Peyer's patch (tissue), 4 donors: ENCODE data around the gene FZR1. TPM values are rescaled to one million over a fixed set of nuclear protein-coding genes. Genes with fewer than 3 reads are reported as not detected.

ENCODE experiments used
- DNase-seq, 3 donors: peaks; one replicate each; pipeline ENCODE4 v3.0.0-alpha.2; 2017 to 2019
- H3K27ac ChIP-seq, 4 donors: fragments of 200-600 bp; sonication (generic); one replicate each; pipeline ENCODE4 v1.5.1; 2016 to 2019
- H3K27me3 ChIP-seq, 2 donors: fragments of 200-600 bp; sonication (generic); one replicate each; pipeline ENCODE4 v1.5.1; 2019
- H3K36me3 ChIP-seq, 3 donors: fragments of 200-600 bp; sonication (generic); one replicate each; pipeline ENCODE4 v1.5.1; 2016 to 2019
- H3K4me1 ChIP-seq, 4 donors: fragments of 200-600 bp; sonication (generic); one replicate each; pipeline ENCODE4 v1.5.1; 2016 to 2019
- H3K4me3 ChIP-seq, 4 donors: fragments of 200-600 bp; sonication (generic); 1 replicate in 3 of 4; 2 replicates in 1 of 4; pipeline ENCODE4 v1.5.1; 2016 to 2019; ENCODE audit warnings: mild to moderate bottlenecking in 1 of 4
- H3K9me3 ChIP-seq, 4 donors: fragments of 200-600 bp; sonication (generic); one replicate each; pipeline ENCODE4 v1.5.1; 2016 to 2019; ENCODE audit warnings: mild to moderate bottlenecking in 1 of 4
- POLR2A ChIP-seq, 2 donors: fragments of 450-650 bp; IDR thresholded peaks; one replicate each; pipeline ENCODE4 v1.5.1; 2017; ENCODE audit warnings: antibody characterized with exemption in 2 of 2, mild to moderate bottlenecking in 2 of 2, moderate library complexity in 2 of 2
- total RNA-seq, 4 donors: library from RNA; depleted of rRNA; stranded (reverse); fragments of >200 nt; gene quantifications; one replicate each; pipeline ENCODE4 v1.1.0, GENCODE V29; 2016
- TF ChIP-seq, protein P1 (sequence below), 6 experiments: fragments of 450-650 bp in 4 of 6; fragments of 200-600 bp in 2 of 6; sonication (generic) in 1 of 6; IDR thresholded peaks; one replicate each; pipeline ENCODE4 v1.5.1; 2017 to 2019; ENCODE audit warnings: antibody characterized with exemption in 6 of 6, mild to moderate bottlenecking in 3 of 6, moderate library complexity in 1 of 6

FZR1 gene
- total RNA-seq, 4 donors from 2014 or later, result 24.8 to 75.1 (median 38.7) TPM

- TF ChIP-seq, protein P1, sequence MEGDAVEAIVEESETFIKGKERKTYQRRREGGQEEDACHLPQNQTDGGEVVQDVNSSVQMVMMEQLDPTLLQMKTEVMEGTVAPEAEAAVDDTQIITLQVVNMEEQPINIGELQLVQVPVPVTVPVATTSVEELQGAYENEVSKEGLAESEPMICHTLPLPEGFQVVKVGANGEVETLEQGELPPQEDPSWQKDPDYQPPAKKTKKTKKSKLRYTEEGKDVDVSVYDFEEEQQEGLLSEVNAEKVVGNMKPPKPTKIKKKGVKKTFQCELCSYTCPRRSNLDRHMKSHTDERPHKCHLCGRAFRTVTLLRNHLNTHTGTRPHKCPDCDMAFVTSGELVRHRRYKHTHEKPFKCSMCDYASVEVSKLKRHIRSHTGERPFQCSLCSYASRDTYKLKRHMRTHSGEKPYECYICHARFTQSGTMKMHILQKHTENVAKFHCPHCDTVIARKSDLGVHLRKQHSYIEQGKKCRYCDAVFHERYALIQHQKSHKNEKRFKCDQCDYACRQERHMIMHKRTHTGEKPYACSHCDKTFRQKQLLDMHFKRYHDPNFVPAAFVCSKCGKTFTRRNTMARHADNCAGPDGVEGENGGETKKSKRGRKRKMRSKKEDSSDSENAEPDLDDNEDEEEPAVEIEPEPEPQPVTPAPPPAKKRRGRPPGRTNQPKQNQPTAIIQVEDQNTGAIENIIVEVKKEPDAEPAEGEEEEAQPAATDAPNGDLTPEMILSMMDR (IDR thresholded peaks at IDR 0.05), result no peak
- no peak for TF ChIP-seq POLR2A (IDR thresholded peaks at IDR 0.05)
- no peak overlapping the region for H3K27ac ChIP-seq
- no peak for DNase-seq
- H3K4me3 ChIP-seq, result no peak overlapping the region
- peaks cover 0 to 59% (median 0%) of the 10 kb centered on the region in 3 donors for H3K36me3 ChIP-seq
- no peaks in the 10 kb centered on the region for H3K9me3 ChIP-seq
- no peaks in the 10 kb centered on the region for H3K4me1 ChIP-seq
- no peaks in the 10 kb centered on the region for H3K27me3 ChIP-seq
Observed at GRCh38 chr19:3535235-3535535, 29.1 kb downstream of the FZR1 start.

DNA sequence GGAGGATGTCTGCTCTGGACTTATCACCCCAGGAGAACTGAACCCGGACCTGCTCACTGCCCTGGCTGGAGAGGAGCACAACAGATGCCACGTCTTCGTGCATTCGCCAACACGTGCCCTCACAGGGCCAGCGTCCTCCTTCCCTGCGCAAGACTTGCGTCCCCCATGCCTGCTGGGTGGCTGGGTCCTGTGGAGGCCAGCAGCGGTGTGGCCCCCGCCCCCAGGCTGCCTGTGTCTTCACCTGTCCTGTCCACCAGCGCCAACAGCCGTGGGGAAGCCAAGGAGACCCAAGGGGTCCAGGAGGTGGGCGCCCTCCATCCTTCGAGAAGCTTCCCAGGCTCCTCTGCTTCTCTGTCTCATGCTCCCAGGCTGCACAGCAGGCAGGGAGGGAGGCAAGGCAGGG lies 29.5 kb downstream of the FZR1 start:
- no peak overlapping the region for H3K4me3 ChIP-seq
- peaks cover 0 to 58% (median 0%) of the 10 kb centered on the region in 3 donors for H3K36me3 ChIP-seq
- no peak overlapping the region for H3K27ac ChIP-seq

GRCh38 chr19:3535981-3536380 lies 29.9 kb downstream of the FZR1 start:
- no peak for TF ChIP-seq POLR2A (IDR thresholded peaks at IDR 0.05)
- TF ChIP-seq, protein P1 (IDR thresholded peaks at IDR 0.05), result no peak
- no peak for DNase-seq
- Histone ChIP-seq H3K9me3 (no peaks in the 10 kb centered on the region), H3K4me1 (no peaks in the 10 kb centered on the region), H3K4me3 (no peak overlapping the region), H3K27ac (no peak overlapping the region), H3K36me3 (peaks cover 0 to 54% (median 0%) of the 10 kb centered on the region in 3 donors), H3K27me3 (no peaks in the 10 kb centered on the region)

More for the DNA sequence above, 29.5 kb downstream of the FZR1 start:
- Histone ChIP-seq H3K9me3 (no peaks in the 10 kb centered on the region), H3K27me3 (no peaks in the 10 kb centered on the region), H3K4me1 (no peaks in the 10 kb centered on the region)
- DNase-seq, result no peak
- TF ChIP-seq, protein P1 (IDR thresholded peaks at IDR 0.05), result no peak
- no peak for TF ChIP-seq POLR2A (IDR thresholded peaks at IDR 0.05)

DNA sequence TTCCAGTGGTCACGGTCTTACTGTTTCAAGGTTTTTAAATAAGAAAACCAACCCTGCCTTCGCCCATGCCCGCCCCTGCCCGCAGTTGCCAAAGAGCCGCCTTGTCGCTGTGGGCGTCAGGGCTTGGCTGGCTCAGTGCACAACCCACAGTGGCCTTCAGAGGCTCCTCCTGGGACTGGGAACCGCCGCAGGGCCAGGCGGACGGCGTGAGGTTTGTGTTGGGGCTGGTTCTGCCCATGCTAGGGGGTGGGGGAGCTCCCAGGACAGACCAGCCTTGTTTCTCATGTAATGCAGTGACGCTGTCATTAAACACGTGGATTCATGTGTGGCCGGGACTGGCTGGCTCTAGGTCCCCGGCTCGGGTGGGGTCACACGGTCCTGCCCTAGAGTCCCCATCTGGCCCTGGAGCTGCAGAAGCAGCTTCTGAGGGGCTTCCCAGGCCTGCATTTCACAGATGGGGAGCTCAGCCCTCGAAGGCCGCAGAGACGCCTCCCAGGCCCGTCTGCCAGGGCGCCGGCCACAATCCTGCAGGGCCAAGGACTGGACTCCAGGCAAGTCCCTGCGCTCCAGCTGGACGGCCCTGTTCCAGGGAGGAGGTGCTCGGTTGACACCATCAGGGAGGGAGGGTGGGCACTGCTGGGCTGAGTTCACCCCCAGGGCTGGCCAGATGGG lies 30.5 kb downstream of the FZR1 start:
- no peaks in the 10 kb centered on the region for H3K4me1 ChIP-seq
- H3K27ac ChIP-seq, result no peak overlapping the region
- DNase-seq, result no peak
- peaks cover 0 to 48% (median 0%) of the 10 kb centered on the region in 3 donors for H3K36me3 ChIP-seq
- no peaks in the 10 kb centered on the region for H3K9me3 ChIP-seq
- no peak for TF ChIP-seq POLR2A (IDR thresholded peaks at IDR 0.05)
- TF ChIP-seq, protein P1 (IDR thresholded peaks at IDR 0.05), result no peak
- H3K4me3 ChIP-seq, result no peak overlapping the region
- H3K27me3 ChIP-seq, result no peaks in the 10 kb centered on the region

DNA sequence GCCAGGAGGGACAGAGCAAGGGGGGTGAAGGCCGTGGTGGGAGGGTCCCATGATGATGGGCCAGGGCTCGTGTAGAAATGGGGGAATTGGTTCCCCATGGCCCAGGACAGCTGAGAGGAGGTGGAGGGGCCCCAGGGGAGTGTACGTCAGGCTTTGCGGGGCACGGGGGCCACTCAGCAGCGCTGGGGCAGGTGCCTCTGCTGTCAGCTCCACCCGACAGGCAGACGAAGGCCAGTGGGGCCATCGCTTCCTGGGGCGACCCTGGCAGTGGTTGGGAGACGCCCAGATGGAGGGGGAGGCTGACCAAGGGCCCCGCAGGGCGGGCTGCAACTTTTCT lies 31.0 kb downstream of the FZR1 start:
- no peak for TF ChIP-seq POLR2A (IDR thresholded peaks at IDR 0.05)
- TF ChIP-seq, protein P1 (IDR thresholded peaks at IDR 0.05), result no peak
- no peaks in the 10 kb centered on the region for H3K4me1 ChIP-seq
- peaks cover 0 to 43% (median 0%) of the 10 kb centered on the region in 3 donors for H3K36me3 ChIP-seq
- no peak for DNase-seq
- no peak overlapping the region for H3K27ac ChIP-seq
- no peaks in the 10 kb centered on the region for H3K27me3 ChIP-seq
- H3K4me3 ChIP-seq, result no peak overlapping the region
- H3K9me3 ChIP-seq, result no peaks in the 10 kb centered on the region
